Measurements from ENCODE around the gene SARM1.

Gene SARM1

DNA sequence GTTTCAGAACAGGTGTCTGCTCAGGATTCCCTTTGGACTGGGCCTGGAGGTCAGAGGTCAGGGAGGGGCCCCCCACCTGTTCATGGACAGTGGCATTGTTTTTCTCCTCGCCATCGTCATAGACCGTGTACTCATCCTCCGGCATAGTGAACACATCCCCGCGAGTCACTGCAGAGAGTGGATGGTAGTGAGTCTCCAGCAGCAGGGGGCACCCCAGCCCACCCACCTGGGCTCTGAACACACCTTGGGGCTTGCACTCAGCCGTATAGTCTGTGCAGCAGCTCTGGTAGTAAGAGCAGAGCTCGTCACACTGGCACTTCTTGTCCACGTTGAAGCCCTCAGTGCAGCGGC is 1.8 kb upstream of the SARM1 start:
- no peak for DNase-seq

DNA sequence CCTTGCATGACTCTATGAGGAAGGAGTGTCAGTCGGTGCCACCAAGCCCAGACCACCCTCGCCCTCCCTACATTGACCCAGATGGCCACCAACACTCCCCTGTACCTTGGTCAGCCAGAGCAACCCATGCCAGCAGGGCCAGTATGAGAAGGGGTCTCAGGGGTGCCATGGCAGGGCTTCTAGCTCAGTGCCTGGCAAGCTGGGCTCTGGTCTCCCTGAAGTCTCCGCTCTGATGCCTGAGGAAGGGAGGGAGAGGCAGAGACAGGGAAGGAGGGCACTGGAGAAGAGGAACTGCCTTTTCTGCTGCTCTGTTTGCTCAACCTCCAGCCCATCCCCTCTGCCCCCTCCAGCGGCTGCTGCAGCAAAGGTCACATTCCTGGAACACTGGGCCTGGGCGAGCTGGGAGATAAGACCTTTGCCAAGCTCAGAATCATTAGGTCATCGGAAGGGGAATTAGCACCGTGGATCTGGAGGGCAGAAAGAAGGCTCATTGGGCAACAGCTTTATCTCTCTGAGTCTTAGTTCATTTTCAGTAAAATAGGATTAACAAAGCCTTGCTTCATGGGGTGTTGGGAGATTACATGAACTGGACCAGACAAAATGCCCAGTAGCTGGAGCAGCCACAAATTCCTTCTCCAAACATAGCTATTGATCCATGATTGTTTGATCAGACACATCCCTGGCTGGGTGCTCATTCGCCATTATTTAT is 1.3 kb upstream of the SARM1 start, which contains the start of gene VTN:
Gene VTN (minus strand): TSS at position 273 of the 709 bp plus-strand sequence. CDS start 104 bp downstream, at position 169.
- no peak for DNase-seq

DNA sequence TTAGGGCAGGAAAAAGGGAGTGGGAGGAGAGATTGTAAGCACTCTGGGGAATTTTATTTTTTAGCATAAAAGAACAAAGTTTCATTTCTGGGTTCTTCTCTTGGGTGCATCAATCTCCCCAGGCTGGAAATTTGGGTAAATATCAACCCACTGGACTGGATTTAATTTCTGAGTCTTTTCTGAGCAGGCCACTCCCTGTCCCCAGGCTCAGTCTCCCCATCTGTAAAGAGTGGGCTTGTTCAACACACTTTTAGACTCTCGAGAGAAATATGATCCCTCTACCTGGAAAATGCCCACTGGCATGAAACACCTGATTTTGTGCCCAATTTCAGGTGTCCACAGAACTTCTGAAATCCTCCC is 770 bp upstream of the SARM1 start:
- no peak for DNase-seq

DNA sequence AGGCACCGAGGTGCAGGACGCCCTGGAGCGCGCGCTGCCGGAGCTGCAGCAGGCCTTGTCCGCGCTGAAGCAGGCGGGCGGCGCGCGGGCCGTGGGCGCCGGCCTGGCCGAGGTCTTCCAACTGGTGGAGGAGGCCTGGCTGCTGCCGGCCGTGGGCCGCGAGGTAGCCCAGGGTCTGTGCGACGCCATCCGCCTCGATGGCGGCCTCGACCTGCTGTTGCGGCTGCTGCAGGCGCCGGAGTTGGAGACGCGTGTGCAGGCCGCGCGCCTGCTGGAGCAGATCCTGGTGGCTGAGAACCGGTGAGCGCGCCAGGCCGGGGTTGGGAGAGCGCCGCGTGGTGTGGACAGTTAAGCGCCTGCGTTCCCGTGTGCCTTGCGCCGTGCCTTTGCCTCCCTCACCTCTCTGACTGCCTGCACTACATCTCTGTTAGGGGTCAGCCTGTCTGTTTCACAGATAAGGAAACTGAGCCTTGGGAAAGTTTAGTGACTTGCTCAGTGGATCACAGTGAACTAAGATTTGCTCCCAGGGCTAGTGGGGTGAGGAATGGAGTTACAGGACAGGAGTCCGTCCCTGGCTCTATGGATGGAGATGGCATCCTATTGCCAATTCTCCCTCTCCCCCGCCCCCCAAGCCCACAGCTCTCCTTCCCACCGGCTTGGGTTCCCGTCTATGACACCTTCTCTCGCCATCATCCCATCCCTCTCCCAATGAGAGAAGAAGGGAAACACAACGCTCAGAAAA is 880 bp downstream of the SARM1 start:
- peak; percentile 2 for DNase-seq

DNA sequence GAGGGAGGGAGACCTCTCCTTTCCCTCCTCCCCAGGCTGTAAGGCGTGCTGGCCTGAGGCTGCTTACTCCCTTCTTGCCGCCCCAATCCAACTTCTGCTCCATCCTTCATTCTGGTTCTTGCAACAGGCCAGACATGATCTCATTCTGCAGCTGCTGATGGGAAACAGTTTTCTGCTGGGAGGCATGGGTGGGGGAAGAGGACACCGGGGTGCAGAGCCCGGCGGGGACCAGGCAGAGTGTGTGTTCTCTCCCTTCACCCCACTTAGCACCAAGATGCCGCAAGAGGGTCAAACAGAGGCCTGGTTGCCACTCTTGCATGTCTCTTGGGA is 1.4 kb downstream of the SARM1 start:
- no peak for DNase-seq

DNA sequence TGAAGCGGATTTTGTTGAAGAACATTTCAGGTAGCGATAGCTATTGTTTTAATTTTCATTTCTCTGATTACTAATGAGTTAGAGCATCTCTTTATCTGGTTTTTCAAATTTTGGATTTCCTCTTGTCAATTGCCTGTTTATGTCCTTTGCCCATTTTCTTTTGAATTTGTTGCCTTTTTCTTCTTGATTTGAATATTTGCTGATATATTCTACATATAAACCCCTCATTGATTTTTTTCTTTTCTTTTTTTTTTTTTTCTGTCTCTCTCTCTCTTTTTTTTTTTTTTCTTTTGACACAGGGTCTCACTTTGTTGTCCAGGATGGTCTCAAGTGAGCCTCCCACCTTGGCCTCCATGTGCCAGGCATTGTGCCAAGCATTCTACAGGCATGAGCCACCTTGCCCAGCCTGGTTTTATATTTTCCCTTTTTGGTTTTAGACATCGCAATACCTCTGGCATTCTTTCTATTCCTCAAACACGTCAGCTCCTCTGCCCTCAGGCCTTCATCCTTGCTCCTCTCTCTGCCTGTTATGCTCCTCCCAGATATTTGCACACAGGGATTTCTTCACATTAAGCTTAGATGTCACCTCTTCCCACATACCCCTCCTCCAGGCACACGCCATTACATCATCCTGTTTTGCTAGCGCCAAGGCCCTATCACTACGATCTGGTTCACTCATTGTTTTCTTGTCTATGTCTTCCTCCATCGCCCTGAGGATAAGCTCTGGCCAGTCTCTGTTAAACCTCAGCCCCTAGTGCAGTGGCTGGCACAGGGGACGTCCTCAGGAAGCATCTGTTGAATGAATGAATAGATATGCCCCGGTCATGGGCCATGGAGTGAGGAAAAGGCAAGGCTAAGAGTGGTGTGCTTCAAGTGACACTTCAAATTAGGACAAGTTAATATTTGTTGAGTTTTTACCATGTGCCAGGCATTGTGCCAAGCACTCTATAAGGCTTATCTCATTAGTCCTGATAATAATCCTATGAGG is 8.6 kb downstream of the SARM1 start:
- DNase-seq, result no peak

DNA sequence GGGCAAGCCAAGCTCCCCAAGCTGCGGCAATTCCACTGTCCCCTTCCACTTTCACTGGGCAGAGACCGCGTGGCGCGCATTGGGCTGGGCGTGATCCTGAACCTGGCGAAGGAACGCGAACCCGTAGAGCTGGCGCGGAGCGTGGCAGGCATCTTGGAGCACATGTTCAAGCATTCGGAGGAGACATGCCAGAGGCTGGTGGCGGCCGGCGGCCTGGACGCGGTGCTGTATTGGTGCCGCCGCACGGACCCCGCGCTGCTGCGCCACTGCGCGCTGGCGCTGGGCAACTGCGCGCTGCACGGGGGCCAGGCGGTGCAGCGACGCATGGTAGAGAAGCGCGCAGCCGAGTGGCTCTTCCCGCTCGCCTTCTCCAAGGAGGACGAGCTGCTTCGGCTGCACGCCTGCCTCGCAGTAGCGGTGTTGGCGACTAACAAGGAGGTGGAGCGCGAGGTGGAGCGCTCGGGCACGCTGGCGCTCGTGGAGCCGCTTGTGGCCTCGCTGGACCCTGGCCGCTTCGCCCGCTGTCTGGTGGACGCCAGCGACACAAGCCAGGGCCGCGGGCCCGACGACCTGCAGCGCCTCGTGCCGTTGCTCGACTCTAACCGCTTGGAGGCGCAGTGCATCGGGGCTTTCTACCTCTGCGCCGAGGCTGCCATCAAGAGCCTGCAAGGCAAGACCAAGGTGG is 9.8 kb downstream of the SARM1 start:
- no peak for DNase-seq

DNA sequence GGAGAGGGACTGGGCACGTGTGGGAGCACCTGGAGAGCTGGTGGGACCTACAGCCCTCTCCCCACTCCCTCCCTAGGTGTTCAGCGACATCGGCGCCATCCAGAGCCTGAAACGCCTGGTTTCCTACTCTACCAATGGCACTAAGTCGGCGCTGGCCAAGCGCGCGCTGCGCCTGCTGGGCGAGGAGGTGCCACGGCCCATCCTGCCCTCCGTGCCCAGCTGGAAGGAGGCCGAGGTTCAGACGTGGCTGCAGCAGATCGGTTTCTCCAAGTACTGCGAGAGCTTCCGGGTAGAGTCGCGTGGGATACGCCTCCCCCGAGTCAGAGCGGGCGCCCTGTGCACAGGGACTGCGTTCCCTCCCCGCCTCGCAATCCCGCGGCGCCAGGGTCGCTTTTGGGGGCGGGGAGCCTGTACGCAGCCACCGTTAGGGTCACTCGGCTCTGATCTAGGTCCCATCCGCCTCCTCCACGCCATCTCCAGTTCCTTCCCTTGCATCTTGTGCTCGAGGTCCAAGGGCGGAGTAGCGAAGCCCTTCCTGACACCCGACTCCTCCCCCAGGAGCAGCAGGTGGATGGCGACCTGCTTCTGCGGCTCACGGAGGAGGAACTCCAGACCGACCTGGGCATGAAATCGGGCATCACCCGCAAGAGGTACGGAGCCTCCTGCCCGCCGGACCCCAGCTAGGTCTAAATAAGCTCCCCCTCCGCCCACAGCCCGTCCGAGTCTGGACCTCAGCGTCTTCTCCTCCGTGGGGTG is 13.0 kb downstream of the SARM1 start:
- DNase-seq, result peak; percentile 79

DNA sequence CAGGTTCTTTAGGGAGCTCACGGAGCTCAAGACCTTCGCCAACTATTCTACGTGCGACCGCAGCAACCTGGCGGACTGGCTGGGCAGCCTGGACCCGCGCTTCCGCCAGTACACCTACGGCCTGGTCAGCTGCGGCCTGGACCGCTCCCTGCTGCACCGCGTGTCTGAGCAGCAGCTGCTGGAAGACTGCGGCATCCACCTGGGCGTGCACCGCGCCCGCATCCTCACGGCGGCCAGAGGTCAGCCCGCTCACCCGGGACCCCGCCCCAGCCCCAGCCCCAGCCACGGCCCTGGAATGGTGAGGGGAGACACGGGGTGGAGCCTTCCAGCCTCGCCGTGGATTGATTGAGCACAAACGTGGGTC is 13.5 kb downstream of the SARM1 start:
- no peak for DNase-seq

DNA sequence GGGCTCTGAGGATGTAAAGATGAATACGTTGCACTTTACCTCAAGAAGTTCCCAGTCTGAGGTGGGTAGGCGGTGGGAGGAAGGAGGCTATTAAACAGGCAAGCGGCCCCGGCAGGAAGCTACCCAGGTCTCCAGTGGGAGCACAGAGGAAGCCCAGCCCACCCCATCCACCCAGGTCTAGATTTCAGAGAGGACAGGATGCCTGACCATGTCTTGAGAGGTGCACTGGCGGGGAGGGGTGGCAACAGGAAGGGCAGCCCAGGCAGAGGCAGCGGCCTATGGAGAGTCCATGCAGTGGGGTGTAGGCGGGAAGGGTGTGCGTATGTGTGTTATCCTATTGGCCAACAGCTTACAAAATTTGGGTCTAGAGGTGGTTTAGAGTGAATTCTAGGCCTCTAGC is 13.9 kb downstream of the SARM1 start:
- no peak for DNase-seq

DNA sequence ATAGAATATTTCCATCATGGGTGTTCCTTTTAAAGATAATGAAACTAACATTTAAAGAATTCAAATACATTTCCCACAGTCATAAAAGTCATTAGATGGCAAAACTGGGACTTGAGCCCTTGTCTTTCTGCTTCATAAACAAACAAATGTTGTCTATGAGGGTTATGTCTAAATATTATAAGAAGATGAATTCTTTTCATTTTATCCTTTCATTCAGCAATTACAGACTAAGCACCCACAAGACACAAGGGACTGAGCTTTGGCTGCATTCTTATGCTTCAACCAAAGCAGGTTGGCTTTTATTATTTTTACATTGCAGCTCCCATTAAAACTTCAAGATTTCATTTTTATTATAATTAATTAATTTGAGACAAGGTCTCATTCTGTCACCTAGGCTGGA is 14.9 kb downstream of the SARM1 start:
- no peak for DNase-seq

DNA sequence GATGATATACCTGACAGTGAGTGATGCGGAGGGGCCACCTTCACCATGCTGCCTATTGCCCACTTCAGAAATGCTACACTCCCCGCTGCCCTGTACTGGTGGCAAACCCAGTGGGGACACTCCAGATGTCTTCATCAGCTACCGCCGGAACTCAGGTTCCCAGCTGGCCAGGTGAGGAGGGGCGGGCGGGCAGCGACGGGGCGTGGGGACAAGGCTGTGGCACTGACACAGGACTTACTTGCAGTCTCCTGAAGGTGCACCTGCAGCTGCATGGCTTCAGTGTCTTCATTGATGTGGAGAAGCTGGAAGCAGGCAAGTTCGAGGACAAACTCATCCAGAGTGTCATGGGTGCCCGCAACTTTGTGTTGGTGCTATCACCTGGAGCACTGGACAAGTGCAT is 16.6 kb downstream of the SARM1 start:
- DNase-seq, result no peak

DNA sequence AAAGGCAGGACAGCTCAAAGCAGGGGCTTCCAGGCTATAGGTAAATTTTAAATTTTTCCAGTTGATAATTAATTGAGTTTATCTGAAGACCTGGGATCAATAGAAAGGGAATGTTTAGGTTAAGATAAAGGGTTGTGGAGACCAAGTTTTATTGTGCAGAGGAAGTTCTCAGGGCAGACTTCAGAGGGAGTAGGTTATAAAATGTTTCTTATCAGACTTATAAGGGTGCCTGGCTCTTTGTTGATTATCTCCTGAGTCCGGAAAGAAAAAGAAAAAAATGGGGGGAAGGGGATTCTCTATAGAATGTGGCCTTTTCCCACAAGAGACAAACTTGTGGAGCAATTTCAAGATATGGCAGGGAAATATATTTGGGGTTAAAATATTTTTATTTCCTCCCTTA is 18.6 kb downstream of the SARM1 start:
- no peak for DNase-seq

DNA sequence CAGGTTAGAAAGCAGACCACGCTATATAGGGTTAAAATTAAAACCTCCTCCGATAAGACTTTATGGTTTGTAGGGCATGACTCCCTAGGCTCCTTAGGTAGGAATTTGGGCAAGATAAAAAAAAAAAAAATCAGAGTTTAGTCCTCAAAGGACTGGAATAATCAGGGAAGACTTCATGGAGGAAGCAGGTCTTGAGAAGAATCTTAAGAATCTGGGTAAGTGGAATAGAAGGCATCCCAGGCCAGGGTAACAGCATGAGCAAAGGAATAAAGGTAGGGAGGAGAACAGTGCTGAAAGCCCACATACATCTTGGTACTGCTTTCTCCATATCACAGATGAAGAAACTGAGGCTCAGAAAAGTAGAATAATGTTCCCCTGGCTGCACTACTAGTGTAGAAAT is 19.1 kb downstream of the SARM1 start:
- DNase-seq, result no peak

DNA sequence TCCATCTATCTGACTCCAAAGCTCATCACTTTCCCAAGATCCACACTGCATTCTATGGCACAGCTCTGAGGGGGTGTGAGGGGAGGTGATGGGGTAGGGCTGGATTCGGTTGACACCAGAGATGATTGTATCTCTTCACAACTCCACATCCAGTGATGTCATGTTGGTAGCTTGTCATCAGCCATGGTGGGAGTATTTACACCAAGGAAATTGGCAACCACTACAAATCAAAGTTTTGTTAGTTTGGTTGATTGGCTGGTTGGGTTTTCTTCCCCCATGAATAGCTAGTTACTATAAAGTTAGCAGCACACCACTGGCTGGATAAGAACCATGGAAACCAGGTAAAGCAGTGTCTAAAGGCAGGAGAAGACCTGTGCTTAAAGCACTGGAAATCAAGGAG is 19.5 kb downstream of the SARM1 start:
- DNase-seq, result no peak

DNA sequence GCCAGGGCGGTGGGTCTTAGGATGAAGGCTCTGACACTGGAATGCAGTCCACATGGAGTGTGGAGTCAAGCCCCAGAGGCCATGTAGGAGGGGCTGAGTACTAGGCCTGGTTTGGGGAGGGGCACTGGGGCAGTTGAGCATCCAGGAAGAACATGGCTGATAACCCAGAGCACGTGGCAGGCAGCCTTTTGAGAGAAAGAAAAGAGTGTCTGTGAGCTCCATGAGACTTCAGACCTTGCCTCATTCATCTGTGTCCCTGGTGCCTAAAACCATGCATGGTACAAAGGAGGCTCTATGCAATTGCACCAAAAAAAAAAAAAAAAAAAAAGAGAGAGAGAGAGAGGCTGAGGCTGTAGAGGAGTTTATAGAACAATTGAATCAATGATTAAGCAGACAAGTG is 19.9 kb downstream of the SARM1 start:
- DNase-seq, result no peak

DNA sequence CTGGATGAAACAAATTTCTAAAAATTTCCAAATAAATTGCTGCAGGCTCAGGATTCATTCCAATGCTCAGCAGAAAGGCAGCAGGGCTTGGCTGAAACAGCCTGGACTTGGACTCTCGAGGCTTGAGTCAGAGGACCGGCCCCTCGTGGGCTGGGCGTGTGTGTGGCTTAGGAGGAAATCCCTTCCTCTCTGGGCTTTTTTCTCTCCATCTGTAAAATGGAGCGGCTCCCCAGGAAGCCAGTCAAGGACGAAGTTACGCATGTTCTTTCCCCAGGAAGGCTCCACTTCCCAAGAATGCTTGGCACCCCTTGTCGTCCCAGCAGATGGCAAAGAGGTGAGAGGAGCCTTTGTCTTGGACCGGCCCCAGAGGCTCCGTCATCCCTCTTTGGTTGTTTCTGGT is 21.0 kb downstream of the SARM1 start:
- DNase-seq, result no peak

DNA sequence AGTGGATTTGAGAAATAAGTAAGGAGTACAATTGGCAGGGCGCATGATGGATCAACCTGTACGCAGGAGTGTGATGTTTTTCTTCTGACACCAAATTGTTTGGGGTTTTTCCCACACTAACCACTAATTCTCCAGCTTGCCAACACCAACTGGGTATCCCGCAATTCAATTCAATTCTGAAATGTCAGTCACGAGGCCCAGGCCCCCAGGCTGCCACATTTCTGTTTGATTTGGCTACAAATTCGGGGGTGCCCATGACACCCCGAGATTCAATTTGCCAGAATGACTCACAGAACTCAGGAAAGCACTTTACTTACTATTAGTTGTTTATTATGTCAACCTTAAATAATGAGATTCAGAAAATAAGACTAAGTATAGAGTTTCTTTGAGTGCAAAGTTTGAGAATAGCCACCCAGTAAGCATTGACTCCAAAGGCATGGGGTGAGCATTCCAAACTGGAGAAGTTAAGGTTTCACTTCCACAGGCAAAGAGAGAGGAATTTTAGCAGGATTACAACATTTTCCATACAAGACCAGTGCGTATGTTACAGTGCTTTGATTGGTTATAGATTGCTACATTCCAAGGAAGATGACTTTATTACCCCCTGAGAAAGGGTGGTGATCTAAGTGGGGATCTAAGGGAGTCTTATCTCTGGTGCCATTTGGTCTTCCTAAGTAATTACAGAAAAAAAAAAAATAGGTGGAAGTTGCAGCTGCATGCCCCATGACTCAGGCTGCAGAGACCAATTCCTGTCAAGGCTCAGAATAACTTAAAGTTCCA is 23.0 kb downstream of the SARM1 start:
- DNase-seq, result no peak

DNA sequence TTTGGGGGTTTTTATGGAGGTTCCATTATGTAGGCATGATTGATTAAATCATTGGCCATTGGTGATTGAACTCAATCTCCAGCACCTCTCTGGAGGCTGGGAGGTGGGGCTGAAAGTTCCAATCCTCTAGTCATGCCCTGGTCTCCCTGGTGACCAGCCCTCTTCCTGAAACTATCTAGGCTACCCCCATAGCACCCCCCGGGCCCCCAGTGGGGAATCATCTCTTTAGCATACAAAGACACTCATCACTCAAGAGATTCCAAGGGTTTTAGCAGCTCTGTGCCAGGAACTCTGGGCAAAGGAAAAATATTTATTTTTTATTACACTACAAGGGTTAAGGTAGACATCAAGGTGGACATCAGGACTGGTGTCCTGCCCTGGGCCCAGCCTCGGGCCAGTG is 23.9 kb downstream of the SARM1 start:
- no peak for DNase-seq

DNA sequence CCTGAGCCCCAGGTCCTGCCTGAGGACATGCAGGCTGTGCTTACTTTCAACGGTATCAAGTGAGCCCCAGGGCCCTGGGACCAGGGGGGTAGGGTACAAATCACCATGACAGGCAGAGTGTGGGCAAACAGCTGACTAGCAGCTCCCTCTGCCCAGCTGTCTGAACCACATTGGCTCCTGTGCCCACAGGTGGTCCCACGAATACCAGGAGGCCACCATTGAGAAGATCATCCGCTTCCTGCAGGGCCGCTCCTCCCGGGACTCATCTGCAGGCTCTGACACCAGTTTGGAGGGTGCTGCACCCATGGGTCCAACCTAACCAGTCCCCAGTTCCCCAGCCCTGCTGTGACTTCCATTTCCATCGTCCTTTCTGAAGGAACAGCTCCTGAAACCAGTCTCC is 24.5 kb downstream of the SARM1 start:
- DNase-seq, result no peak

DNA sequence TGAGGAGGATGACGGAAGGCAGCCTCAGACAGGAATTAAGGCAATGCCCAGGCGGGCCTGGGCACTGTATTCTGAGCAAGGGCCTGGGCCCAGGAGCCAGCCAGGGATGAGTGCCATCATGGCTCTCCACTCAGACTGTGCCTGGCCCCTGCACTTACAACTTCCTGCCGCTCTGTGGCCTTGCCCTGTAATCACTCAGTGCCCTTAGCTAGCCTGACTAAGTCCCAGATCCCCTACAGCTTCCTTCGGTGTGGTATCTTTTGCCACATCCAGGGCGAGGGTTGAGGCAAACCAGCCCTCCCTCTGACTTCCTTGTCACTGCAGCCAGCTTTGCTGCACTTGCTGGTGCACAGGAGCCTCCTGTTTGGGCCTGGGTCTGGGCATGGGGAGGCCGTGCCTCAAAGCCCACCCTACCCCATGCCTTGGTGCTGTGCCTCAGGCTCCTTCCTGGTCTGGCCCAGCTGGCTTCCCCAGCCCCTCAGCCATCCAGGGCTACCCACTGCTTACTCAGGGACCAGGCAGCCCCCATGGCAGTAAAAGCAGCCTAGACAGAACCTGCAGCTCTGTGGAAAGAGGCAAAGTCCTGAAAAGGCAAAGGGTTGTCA is 25.2 kb downstream of the SARM1 start:
- no peak for DNase-seq
